HG03432 (cell line): ENCODE results near the gene GOLT1B.

ENCODE experiments used
- ATAC-seq: cut with Tn5 transposase; IDR thresholded peaks from one replicate; pipeline ENCODE4 v1.9.1; 2021; ENCODE audit warnings: mild to moderate bottlenecking, moderate library complexity; ENCODE audit not compliant: unreplicated experiment

The GOLT1B gene

GRCh38 chr12:21561158-21561557, 59.6 kb downstream of the GOLT1B start:
- no peak for ATAC-seq

GRCh38 chr12:21562859-21563258, 61.3 kb downstream of the GOLT1B start:
- ATAC-seq: no peak

GRCh38 chr12:21566223-21566906, 64.8 kb downstream of the GOLT1B start:
- ATAC-seq: no peak

GRCh38 chr12:21566907-21567394, 65.4 kb downstream of the GOLT1B start:
- no peak for ATAC-seq
